Left lung (tissue), 10 donors: Measurements from ENCODE around the gene MAN1C1. TPM values are rescaled to one million over a fixed set of nuclear protein-coding genes. Genes with fewer than 3 reads are reported as not detected.
"Not testable (repeated sequence)": the region's sequence is repeated elsewhere in the genome, so short reads cannot be mapped to it uniquely, and the experiment has no call there.

Experiments
- ATAC-seq: fragments of 200-7000 bp; cut with Tn5 transposase; one replicate; pipeline ENCODE4 v1.9.1; 2020; ENCODE audit warnings: moderate library complexity
- DNase-seq, 4 donors: peaks; one replicate each; pipeline ENCODE4 v3.0.0-alpha.2; 2013 to 2020
- H3K27ac ChIP-seq, 2 donors: fragments of 200-600 bp; sonication (generic) in 1 of 2; one replicate each; pipeline versions ENCODE4 v1.5.0 to v1.8.0; 2020 to 2021
- H3K27me3 ChIP-seq, 2 donors: fragments of 200-600 bp; sonication (generic) in 1 of 2; one replicate each; pipeline versions ENCODE4 v1.5.0 to v1.8.0; 2020 to 2021
- H3K36me3 ChIP-seq, 2 donors: fragments of 200-600 bp; sonication (generic) in 1 of 2; one replicate each; pipeline versions ENCODE4 v1.5.0 to v1.8.0; 2020 to 2021
- H3K4me1 ChIP-seq, 2 donors: fragments of 200-600 bp; one replicate each; pipeline ENCODE4 v1.8.0; 2021
- H3K4me3 ChIP-seq, 2 donors: fragments of 200-600 bp; sonication (generic) in 1 of 2; one replicate each; pipeline versions ENCODE4 v1.5.0 to v1.8.0; 2020 to 2021; ENCODE audit warnings: mild to moderate bottlenecking in 1 of 2
- H3K9me3 ChIP-seq, 2 donors: fragments of 200-600 bp; sonication (generic) in 1 of 2; one replicate each; pipeline versions ENCODE4 v1.5.0 to v1.8.0; 2020 to 2021
- CTCF ChIP-seq, 2 donors: fragments of 200-600 bp; sonication (generic) in 1 of 2; IDR thresholded peaks; one replicate each; pipeline versions ENCODE4 v1.5.0 to v1.8.0; 2021; ENCODE audit warnings: antibody characterized with exemption in 2 of 2
- intact Hi-C, 2 donors: fragments of 100-400 bp; cut with DNase I; formaldehyde crosslinking; loops; one replicate each; pipeline versions ENCODE4 v1.11.2 to v1.14.2; 2022
- polyA plus RNA-seq, 6 donors: library from polyadenylated mRNA; unstranded; fragments of 120-200 nt; gene quantifications; one replicate each; pipeline ENCODE4 v1.2.1, GENCODE V29; 2013; ENCODE audit not compliant: insufficient read length in 6 of 6
- total RNA-seq, 2 donors: library from RNA; stranded (reverse); fragmentation: NEBNext Ultra II Directional; extraction: Animal tissue kit (Norgen Biotek cat#: 25700); gene quantifications; one replicate each; pipeline ENCODE4 v1.2.1, GENCODE V29; 2021
- donor health status: DM: no; HTN: yes; CAD: no.
- donor health status: DM: no; HTN: no; CAD: no.

Gene MAN1C1
- total and polyA plus RNA-seq, 8 donors = 14.9 to 20.3 (median 16.1) TPM

- ATAC-seq (peak; percentile 71), DNase-seq (no peak)
- peak overlapping the region; percentile 30 to 50 for H3K27ac ChIP-seq
- H3K4me3 ChIP-seq = no peak overlapping the region
- no peaks in the 10 kb centered on the region for H3K9me3 ChIP-seq
- no peaks in the 10 kb centered on the region for H3K27me3 ChIP-seq
- no peaks in the 10 kb centered on the region for H3K36me3 ChIP-seq
- intact Hi-C loops = no loop called here
- peaks cover 10 to 12% of the 10 kb centered on the region in 2 donors for H3K4me1 ChIP-seq
- no peak for TF ChIP-seq CTCF (IDR thresholded peaks at IDR 0.05)
Observed at GRCh38 chr1:25590096-25590824, 26.3 kb upstream of the MAN1C1 start.

- no peaks in the 10 kb centered on the region for H3K27me3 ChIP-seq
- H3K4me1 ChIP-seq = peaks cover 4 to 10% of the 10 kb centered on the region in 2 donors
- H3K36me3 ChIP-seq = no peaks in the 10 kb centered on the region
- no peak overlapping the region for H3K27ac ChIP-seq
- no peak for TF ChIP-seq CTCF (IDR thresholded peaks at IDR 0.05)
- intact Hi-C loops = no loop called here
- H3K9me3 ChIP-seq = no peaks in the 10 kb centered on the region
- DNase-seq = no peak
- no peak overlapping the region for H3K4me3 ChIP-seq
- ATAC-seq = no peak
Observed at GRCh38 chr1:25593861-25594260, 22.7 kb upstream of the MAN1C1 start.

GRCh38 chr1:25594971-25595370 lies 21.6 kb upstream of the MAN1C1 start:
- ATAC-seq (no peak), DNase-seq (no peak)
- H3K36me3 ChIP-seq = no peaks in the 10 kb centered on the region
- intact Hi-C loops = no loop called here
- H3K9me3 ChIP-seq = no peaks in the 10 kb centered on the region
- peaks cover 0 to 7% of the 10 kb centered on the region in 2 donors for H3K4me1 ChIP-seq
- no peak overlapping the region for H3K4me3 ChIP-seq
- H3K27me3 ChIP-seq = no peaks in the 10 kb centered on the region
- no peak for TF ChIP-seq CTCF (IDR thresholded peaks at IDR 0.05)
- no peak overlapping the region for H3K27ac ChIP-seq

- H3K36me3 ChIP-seq, H3K27me3 ChIP-seq, intact Hi-C loops, H3K27ac ChIP-seq, H3K4me1 ChIP-seq, H3K4me3 ChIP-seq, DNase-seq, ATAC-seq, H3K9me3 ChIP-seq: not testable (repeated sequence)
Observed at GRCh38 chr1:25596641-25597040, 19.9 kb upstream of the MAN1C1 start.

- no peaks in the 10 kb centered on the region for H3K36me3 ChIP-seq
- DNase-seq (no peak), ATAC-seq (no peak)
- no peaks in the 10 kb centered on the region for H3K27me3 ChIP-seq
- H3K9me3 ChIP-seq = no peaks in the 10 kb centered on the region
- intact Hi-C loops = no loop called here
- no peaks in the 10 kb centered on the region for H3K4me1 ChIP-seq
- H3K27ac ChIP-seq = no peak overlapping the region
- H3K4me3 ChIP-seq = no peak overlapping the region
- TF ChIP-seq CTCF (IDR thresholded peaks at IDR 0.05) = no peak
Observed at GRCh38 chr1:25598879-25599278, 17.7 kb upstream of the MAN1C1 start.
